Neural progenitor cell (in vitro differentiated cells): ENCODE measurements around the gene ZNF341. TPM values are rescaled to one million over a fixed set of nuclear protein-coding genes. Genes with fewer than 3 reads are reported as not detected.

Experiments
- DNase-seq: peaks from one replicate; pipeline ENCODE4 v3.0.0-alpha.2; 2016; ENCODE audit warnings: low spot score
- H2AFZ ChIP-seq: fragments of 200-600 bp; sonication (generic); replicated peaks from 2 replicates; pipeline ENCODE4 v1.6.1; 2016; ENCODE audit warnings: antibody characterized with exemption
- H3F3A ChIP-seq: fragments of 200-600 bp; sonication (generic); 2 replicates; pipeline ENCODE4 v1.6.1; 2016; ENCODE audit warnings: antibody characterized with exemption, low read depth
- H3K27ac ChIP-seq: fragments of 200-600 bp; sonication (generic); 2 replicates; pipeline ENCODE4 v1.5.1; 2016; ENCODE audit warnings: mild to moderate bottlenecking
- H3K27me3 ChIP-seq: fragments of 200-600 bp; sonication (generic); 2 replicates; pipeline ENCODE4 v1.6.1; 2016; ENCODE audit warnings: mild to moderate bottlenecking, moderate library complexity
- H3K36me3 ChIP-seq: fragments of 200-600 bp; sonication (generic); 2 replicates; pipeline ENCODE4 v1.5.1; 2016
- H3K4me1 ChIP-seq: fragments of 200-600 bp; sonication (generic); 2 replicates; pipeline ENCODE4 v1.6.1; 2016; ENCODE audit warnings: mixed run types
- H3K4me2 ChIP-seq: fragments of 200-600 bp; sonication (generic); 2 replicates; pipeline ENCODE4 v1.6.1; 2016
- H3K4me3 ChIP-seq: fragments of 200-600 bp; sonication (generic); 2 replicates; pipeline ENCODE4 v1.5.1; 2016
- H3K79me2 ChIP-seq: fragments of 200-600 bp; sonication (generic); 2 replicates; pipeline ENCODE4 v1.6.1; 2016; ENCODE audit warnings: low read depth
- H3K9ac ChIP-seq: fragments of 200-600 bp; sonication (generic); 2 replicates; pipeline ENCODE4 v1.6.1; 2016
- H3K9me3 ChIP-seq: fragments of 200-600 bp; sonication (generic); 2 replicates; pipeline ENCODE4 v1.5.1; 2016; ENCODE audit warnings: low read depth
- H4K20me1 ChIP-seq: fragments of 200-600 bp; sonication (generic); 2 replicates; pipeline ENCODE4 v1.6.1; 2016; ENCODE audit warnings: low read depth
- H3K27ac Mint-ChIP-seq: 3 replicates; pipeline ENCODE4 v1.8.0; 2021; ENCODE audit warnings: mixed read lengths
- H3K27me3 Mint-ChIP-seq: 2 replicates; pipeline ENCODE4 v1.8.0; 2022; ENCODE audit warnings: low read depth, mild to moderate bottlenecking, inconsistent platforms, moderate library complexity, mixed read lengths; ENCODE audit not compliant: insufficient read depth
- H3K36me3 Mint-ChIP-seq: 3 replicates; pipeline ENCODE4 v1.8.0; 2021; ENCODE audit warnings: mixed read lengths
- H3K4me1 Mint-ChIP-seq: 3 replicates; pipeline ENCODE4 v1.8.0; 2021; ENCODE audit warnings: mixed read lengths
- H3K4me3 Mint-ChIP-seq: 3 replicates; pipeline ENCODE4 v1.8.0; 2021; ENCODE audit warnings: mild to moderate bottlenecking, moderate library complexity, mixed read lengths
- H3K9me3 Mint-ChIP-seq: 3 replicates; pipeline ENCODE4 v1.8.0; 2020; ENCODE audit warnings: mixed read lengths
- CTCF ChIP-seq: fragments of 200-600 bp; sonication (generic); IDR thresholded peaks from 2 replicates; pipeline ENCODE4 v1.5.1; 2017; ENCODE audit warnings: antibody characterized with exemption, mild to moderate bottlenecking
- EZH2 ChIP-seq: fragments of 200-600 bp; sonication (generic); IDR thresholded peaks from 2 replicates; pipeline ENCODE4 v1.6.1; 2017; ENCODE audit warnings: antibody characterized with exemption, mild to moderate bottlenecking, moderate library complexity
- EZH2phosphoT487 ChIP-seq: fragments of 200-600 bp; sonication (generic); IDR thresholded peaks from 2 replicates; pipeline ENCODE4 v1.6.1; 2017; ENCODE audit warnings: antibody characterized with exemption
- total RNA-seq: library from RNA; depleted of rRNA; stranded (reverse); fragments of >200 nt; gene quantifications from 2 replicates; pipeline ENCODE4 v1.2.3, GENCODE V29; 2015; ENCODE audit warnings: low replicate concordance

The ZNF341 gene
- total RNA-seq, 1 donor from 2014 or later = 0.82 TPM

- H3K79me2 ChIP-seq = no peaks in the 10 kb centered on the region
- no peaks in the 10 kb centered on the region for H4K20me1 ChIP-seq
- H2AFZ ChIP-seq = no peak overlapping the region
- peak overlapping the region; percentile 27 for H3K27ac Mint-ChIP-seq
- no peak overlapping the region for H3K4me3 Mint-ChIP-seq
- H3K9me3 ChIP-seq = no peaks in the 10 kb centered on the region
- H3K9me3 Mint-ChIP-seq = no peaks in the 10 kb centered on the region
- no peaks in the 10 kb centered on the region for H3K36me3 Mint-ChIP-seq
- H3K4me3 ChIP-seq = no peak overlapping the region
- peaks cover 3% of the 10 kb centered on the region for H3F3A ChIP-seq
- no peaks in the 10 kb centered on the region for H3K4me1 Mint-ChIP-seq
- no peaks in the 10 kb centered on the region for H3K27me3 Mint-ChIP-seq
- no peak overlapping the region for H3K4me2 ChIP-seq
- no peak overlapping the region for H3K27ac ChIP-seq
- no peaks in the 10 kb centered on the region for H3K36me3 ChIP-seq
- H3K9ac ChIP-seq = no peak overlapping the region
- H3K27me3 ChIP-seq = no peaks in the 10 kb centered on the region
- no peak for TF ChIP-seq CTCF
- TF ChIP-seq EZH2phosphoT487 = no peak
- TF ChIP-seq EZH2 = no peak
- no peaks in the 10 kb centered on the region for H3K4me1 ChIP-seq
- DNase-seq = no peak
Measured at GRCh38 chr20:33725607-33726264, 6.1 kb upstream of the ZNF341 start.

- no peaks in the 10 kb centered on the region for H3K27me3 Mint-ChIP-seq
- H3K4me1 Mint-ChIP-seq = peaks cover 3% of the 10 kb centered on the region
- Histone ChIP-seq H2AFZ (no peak overlapping the region), H3K36me3 (no peaks in the 10 kb centered on the region), H4K20me1 (no peaks in the 10 kb centered on the region), H3K27ac (no peak overlapping the region), H3K9ac (no peak overlapping the region), H3K4me1 (no peaks in the 10 kb centered on the region), H3F3A (peaks cover 10% of the 10 kb centered on the region), H3K79me2 (no peaks in the 10 kb centered on the region), H3K4me3 (no peak overlapping the region), H3K27me3 (no peaks in the 10 kb centered on the region), H3K4me2 (no peak overlapping the region), H3K9me3 (no peaks in the 10 kb centered on the region)
- no peak overlapping the region for H3K27ac Mint-ChIP-seq
- H3K36me3 Mint-ChIP-seq = no peaks in the 10 kb centered on the region
- no peak for DNase-seq
- H3K4me3 Mint-ChIP-seq = no peak overlapping the region
- no peaks in the 10 kb centered on the region for H3K9me3 Mint-ChIP-seq
- no peak for TF ChIP-seq EZH2phosphoT487
- no peak for TF ChIP-seq EZH2
- no peak for TF ChIP-seq CTCF
Measured at GRCh38 chr20:33727115-33727479, 4.7 kb upstream of the ZNF341 start.

- TF ChIP-seq EZH2phosphoT487 = no peak
- TF ChIP-seq CTCF = no peak
- no peak for TF ChIP-seq EZH2
- no peaks in the 10 kb centered on the region for H3K36me3 Mint-ChIP-seq
- H3K4me1 ChIP-seq = peaks cover 3% of the 10 kb centered on the region
- H3F3A ChIP-seq = peaks cover 17% of the 10 kb centered on the region
- H3K9me3 ChIP-seq = no peaks in the 10 kb centered on the region
- H3K27me3 ChIP-seq = no peaks in the 10 kb centered on the region
- H3K4me1 Mint-ChIP-seq = peaks cover 7% of the 10 kb centered on the region
- H3K79me2 ChIP-seq = no peaks in the 10 kb centered on the region
- no peaks in the 10 kb centered on the region for H3K27me3 Mint-ChIP-seq
- no peaks in the 10 kb centered on the region for H4K20me1 ChIP-seq
- no peak overlapping the region for H3K4me3 ChIP-seq
- H3K4me3 Mint-ChIP-seq = no peak overlapping the region
- no peak overlapping the region for H2AFZ ChIP-seq
- no peak for DNase-seq
- no peaks in the 10 kb centered on the region for H3K9me3 Mint-ChIP-seq
- no peaks in the 10 kb centered on the region for H3K36me3 ChIP-seq
- no peak overlapping the region for H3K4me2 ChIP-seq
- H3K27ac Mint-ChIP-seq = peak overlapping the region; percentile 42
- no peak overlapping the region for H3K27ac ChIP-seq
- no peak overlapping the region for H3K9ac ChIP-seq
Measured at GRCh38 chr20:33727806-33728205, 4.0 kb upstream of the ZNF341 start.
